DMS 273 (cell line): ENCODE data around the gene RASSF1.
A peak's percentile ranks its signal among the peaks of the same experiment; 100 is the strongest.

Source experiments
- DNase-seq: peaks from one replicate; lab custom pipeline; 2025; ENCODE audit not compliant: unreplicated experiment; lab: John Stamatoyannopoulos, UW

The RASSF1 gene

DNA sequence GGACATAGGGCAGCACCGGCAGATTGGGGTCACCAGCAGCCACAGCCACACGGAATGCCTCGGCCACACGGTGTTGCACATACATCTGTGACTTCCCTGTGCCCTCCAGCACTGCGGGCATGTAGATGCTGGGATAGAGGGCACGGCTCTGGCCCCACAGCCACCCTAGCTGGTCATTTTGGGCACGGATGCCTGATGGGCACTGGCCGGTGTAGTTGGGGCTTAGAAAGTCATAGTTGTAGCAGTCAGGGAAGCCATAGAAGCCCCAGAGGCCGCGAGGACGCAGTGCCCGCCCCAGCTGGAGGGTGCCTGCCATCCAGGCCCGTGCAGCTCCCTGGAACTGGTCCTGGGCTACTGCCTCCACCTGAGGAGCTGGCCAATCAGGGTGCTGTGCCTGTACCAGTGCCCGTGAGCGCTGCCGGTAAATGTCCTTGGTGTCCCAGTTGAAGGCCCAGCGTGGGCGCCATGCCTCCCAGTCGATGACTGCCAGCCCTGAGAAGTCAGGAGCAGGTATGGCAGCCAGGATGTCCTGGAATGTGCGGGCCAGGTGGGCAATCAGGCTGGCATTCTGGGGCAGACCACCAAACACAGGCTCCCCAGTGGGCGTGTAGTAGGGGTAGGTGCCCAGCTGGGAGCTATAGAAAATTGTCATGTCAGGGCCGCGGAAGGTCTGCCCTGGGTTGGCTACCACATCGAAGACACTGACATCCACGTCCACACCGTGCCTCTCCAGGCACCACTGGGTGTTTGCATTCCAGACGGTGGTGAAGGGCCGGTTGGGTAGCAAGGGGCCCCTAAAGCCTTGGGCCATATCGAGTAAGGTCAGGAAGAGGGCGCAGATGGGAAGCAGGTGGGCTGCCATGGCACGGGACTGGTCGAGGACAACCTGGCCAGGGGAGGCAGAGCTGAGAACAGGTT is 38.3 kb downstream of the RASSF1 start:
- DNase-seq = no peak

- no peak for DNase-seq
These were observed 39.9 kb downstream of the RASSF1 start for GRCh38 chr3:50300681-50301254.

DNA sequence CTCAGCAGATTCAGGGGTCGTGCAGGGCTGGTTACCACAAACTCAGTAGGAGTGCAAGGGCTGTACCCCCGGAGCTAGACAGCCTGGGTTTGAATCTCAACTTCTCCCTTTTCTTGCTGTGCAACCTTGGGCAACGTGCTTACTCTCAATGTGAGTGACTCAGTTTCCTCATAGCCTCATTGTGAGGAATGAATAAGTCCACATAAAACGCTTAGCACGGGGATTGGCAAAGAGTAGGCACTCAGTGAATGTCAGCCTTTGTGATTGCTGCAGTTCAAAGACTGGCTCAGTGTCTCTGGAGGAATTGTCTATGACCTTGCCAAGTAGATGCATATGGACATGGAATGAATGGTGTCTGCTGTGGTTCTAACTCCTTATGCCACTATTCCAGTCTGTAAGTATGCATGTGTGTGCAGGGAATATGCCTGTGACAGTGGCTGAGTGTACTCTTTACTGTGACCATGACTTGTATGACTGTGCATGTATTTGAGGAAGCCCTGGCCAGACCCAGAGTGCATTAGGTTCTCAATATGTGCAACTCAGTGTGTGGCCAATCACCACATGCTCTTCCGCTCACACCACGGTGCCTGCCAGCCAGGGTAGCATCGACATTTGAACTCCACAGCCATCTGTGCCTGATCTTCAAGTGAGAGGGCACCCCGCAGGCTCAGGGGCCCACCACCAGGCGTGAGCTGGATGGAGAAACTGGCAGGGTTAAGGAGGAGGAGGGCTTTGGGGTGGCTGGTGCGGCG is 40.5 kb downstream of the RASSF1 start:
- peak; percentile 74 for DNase-seq

DNA sequence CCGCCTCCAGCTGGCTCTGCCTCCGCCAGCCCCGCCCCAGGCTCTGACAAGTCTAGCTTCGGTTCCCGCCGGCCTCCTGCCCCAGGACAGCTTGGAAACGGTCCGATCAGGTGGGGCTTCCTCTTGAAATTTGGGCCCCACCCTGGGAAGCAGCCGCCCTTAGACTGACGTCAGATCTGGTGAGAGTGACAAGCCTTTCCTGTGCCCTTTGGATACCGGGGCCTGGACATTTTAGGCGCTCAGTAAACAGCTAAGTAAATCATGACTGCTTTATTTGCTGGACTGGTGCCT is 41.1 kb downstream of the RASSF1 start:
- no peak for DNase-seq

GRCh38 chr3:50298836-50299637 is 41.6 kb downstream of the RASSF1 start, which contains the start of the genes HYAL3 and NAA80:
Gene HYAL3, minus strand, starts transcription at chr3:50299405. Its CDS starts 3,803 bp downstream, at chr3:50295602.
Gene NAA80, minus strand, starts transcription at chr3:50299405. Its CDS starts 1,942 bp downstream, at chr3:50297463.
- DNase-seq = peak; percentile 98

- DNase-seq = no peak
These were observed 42.5 kb downstream of the RASSF1 start for GRCh38 chr3:50297896-50298725.

DNA sequence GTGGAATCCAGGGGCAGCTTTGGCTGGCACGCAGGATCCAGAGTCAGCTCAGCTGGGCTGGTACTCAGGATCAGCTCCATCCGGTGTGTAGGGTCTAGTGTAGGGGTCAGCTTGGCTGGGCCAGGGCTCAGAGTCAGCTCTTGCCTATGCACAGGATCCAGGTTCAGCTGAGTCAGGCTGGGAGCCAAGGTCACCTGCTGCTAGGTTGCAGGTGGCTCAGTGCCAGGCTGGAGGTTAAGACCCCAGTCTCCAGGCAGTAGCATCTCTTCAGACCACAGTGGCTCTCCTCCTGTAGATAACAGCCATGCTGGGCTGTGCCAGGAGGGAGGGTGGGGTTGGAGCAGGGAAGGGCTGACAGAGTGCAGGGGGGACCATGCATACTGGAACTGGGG is 43.3 kb downstream of the RASSF1 start:
- no peak for DNase-seq

- DNase-seq = no peak
These were observed 43.8 kb downstream of the RASSF1 start for GRCh38 chr3:50296721-50297383.

- no peak for DNase-seq
These were observed 44.8 kb downstream of the RASSF1 start for GRCh38 chr3:50295553-50296431.

- no peak for DNase-seq
These were observed 45.9 kb downstream of the RASSF1 start for GRCh38 chr3:50294492-50295403.

- DNase-seq = no peak
These were observed 46.5 kb downstream of the RASSF1 start for GRCh38 chr3:50294089-50294488.

GRCh38 chr3:50293079-50293801 is 47.4 kb downstream of the RASSF1 start:
- DNase-seq = peak; percentile 64

DNA sequence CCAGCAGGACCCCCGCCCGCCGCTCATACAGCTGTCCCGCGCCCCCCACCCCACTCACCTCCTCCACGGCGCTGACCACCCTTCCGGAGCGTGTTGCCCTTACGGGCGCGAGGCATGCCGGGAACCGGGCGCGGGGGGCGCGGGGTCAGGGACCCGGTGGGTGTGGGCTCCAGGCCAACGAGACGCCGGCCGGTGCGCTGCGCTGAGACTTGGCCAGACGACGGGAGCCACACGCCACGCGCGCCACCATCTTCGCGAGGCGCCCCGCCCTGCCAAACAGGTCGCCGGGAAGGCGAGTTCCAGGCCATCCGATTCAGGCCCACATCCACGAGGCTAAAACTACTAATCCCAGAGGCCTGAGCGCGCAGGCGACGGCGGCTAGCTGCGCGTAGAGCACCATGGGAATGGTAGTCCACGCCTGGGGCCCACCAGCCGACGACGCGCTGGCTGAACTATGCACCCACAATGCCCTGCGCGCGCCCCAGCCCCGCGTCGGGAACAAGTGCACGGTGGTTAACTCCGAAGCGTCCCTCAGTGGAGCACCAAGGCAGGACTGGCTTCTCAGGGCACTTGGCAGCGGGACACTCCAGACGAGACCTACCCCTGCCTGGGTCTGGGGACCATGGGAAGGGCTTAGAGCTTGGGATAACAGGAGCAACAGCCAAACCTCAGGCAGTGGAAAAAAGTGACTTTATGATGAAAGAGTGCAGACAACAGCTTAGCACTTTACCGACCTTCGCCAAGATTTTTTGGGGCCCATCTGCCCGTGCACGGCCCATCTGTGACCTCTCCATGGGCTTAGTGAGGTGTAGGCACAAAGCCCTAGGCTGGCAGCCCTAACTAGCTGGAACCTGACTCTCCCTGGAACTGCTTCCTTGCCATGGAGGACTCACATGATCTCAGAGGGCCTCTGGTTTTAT is 48.2 kb downstream of the RASSF1 start, which contains the start of gene IFRD2:
TSS of gene IFRD2 (minus strand) at position 271 of the 920 bp plus-strand sequence. CDS start at position 116, 155 bp downstream.
- peak; percentile 98 for DNase-seq

DNA sequence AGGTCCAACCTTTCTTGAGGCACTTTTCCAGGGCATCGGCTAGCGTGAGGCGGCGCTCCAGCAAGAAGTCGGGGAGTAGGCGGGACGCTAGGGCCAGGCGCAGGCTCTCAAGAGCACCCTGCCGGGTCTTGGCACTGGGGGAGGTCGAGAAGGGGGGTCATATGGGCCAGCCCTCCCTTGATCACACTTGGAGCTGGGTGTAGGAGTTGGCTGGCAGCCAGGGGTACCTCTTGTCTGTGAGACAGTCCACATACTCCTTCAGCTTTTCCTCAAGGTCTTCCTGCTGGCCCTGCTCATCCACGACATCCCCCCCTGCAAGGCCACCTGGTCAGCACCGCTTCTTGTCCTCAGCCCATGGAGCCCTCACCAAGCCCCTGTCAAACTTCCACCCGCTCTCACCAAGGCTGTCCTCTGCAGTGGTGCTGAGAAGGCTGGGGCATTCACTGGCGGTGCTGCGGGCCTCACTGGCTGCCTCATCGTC is 50.4 kb downstream of the RASSF1 start:
- DNase-seq = no peak

DNA sequence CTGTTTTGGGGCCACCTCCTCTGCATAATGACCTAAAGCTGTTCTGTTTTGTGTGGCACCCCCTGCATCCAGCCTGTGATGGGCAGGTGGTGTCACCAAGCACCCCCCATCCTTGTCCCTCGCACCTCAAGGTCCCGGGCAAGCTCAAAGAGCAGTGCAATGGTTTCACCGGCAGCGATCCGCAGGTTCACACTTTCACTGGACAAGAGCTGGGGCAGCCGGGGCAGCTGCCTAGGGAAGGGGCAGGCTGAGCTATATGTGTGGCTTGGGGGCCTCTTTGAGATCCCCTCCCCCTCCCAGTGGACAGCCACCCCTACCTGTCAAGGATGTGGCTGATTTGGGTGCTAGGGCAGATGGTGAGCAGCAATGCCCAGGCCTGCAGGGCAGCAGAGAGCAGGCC is 51.5 kb downstream of the RASSF1 start:
- DNase-seq = no peak
